Measurements from ENCODE around the gene CAMKMT.
"Not testable (repeated sequence)": the region's sequence is repeated elsewhere in the genome, so short reads cannot be mapped to it uniquely, and the experiment has no call there.

CAMKMT gene

GRCh38 chr2:44550561-44550960 is 188.8 kb downstream of the CAMKMT start:
- DNase-seq (ENCODE audit: low read depth): no peak

GRCh38 chr2:44551497-44551896 is 189.8 kb downstream of the CAMKMT start:
- DNase-seq (ENCODE audit: low read depth): no peak

GRCh38 chr2:44553456-44553855 is 191.7 kb downstream of the CAMKMT start:
- peak; percentile 75 for DNase-seq (ENCODE audit: low read depth)

GRCh38 chr2:44555700-44556099 is 194.0 kb downstream of the CAMKMT start:
- no peak for DNase-seq (ENCODE audit: low read depth)

- DNase-seq (ENCODE audit: low read depth): no peak
Measured at GRCh38 chr2:44559108-44559507, 197.4 kb downstream of the CAMKMT start.

- no peak for DNase-seq (ENCODE audit: low read depth)
Measured at GRCh38 chr2:44560352-44560751, 198.6 kb downstream of the CAMKMT start.

- no peak for DNase-seq (ENCODE audit: low read depth)
Measured at GRCh38 chr2:44560941-44561340, 199.2 kb downstream of the CAMKMT start.

- no peak for DNase-seq (ENCODE audit: low read depth)
Measured at GRCh38 chr2:44562737-44563136, 201.0 kb downstream of the CAMKMT start.

- no peak for DNase-seq (ENCODE audit: low read depth)
Measured at GRCh38 chr2:44564752-44565151, 203.0 kb downstream of the CAMKMT start.

- no peak for DNase-seq (ENCODE audit: low read depth)
Measured at GRCh38 chr2:44566059-44566458, 204.3 kb downstream of the CAMKMT start.

- no peak for DNase-seq (ENCODE audit: low read depth)
Measured at GRCh38 chr2:44569491-44569890, 207.7 kb downstream of the CAMKMT start.

GRCh38 chr2:44570271-44570670 is 208.5 kb downstream of the CAMKMT start:
- DNase-seq (ENCODE audit: low read depth): no peak

- no peak for DNase-seq (ENCODE audit: low read depth)
Measured at GRCh38 chr2:44570777-44571176, 209.0 kb downstream of the CAMKMT start.

GRCh38 chr2:44572196-44572900 is 210.6 kb downstream of the CAMKMT start:
- DNase-seq (ENCODE audit: low read depth): no peak

- DNase-seq (ENCODE audit: low read depth): no peak
Measured at GRCh38 chr2:44573996-44574395, 212.2 kb downstream of the CAMKMT start.

- DNase-seq (ENCODE audit: low read depth): no peak
Measured at GRCh38 chr2:44578471-44579093, 216.8 kb downstream of the CAMKMT start.

- DNase-seq (ENCODE audit: low read depth): no peak
Measured at GRCh38 chr2:44579115-44579836, 217.5 kb downstream of the CAMKMT start.

- no peak for DNase-seq (ENCODE audit: low read depth)
Measured at GRCh38 chr2:44579837-44580230, 218.1 kb downstream of the CAMKMT start.

- no peak for DNase-seq (ENCODE audit: low read depth)
Measured at GRCh38 chr2:44580875-44581515, 219.2 kb downstream of the CAMKMT start.

- no peak for DNase-seq (ENCODE audit: low read depth)
Measured at GRCh38 chr2:44582363-44583008, 220.7 kb downstream of the CAMKMT start.

- DNase-seq (ENCODE audit: low read depth): not testable (repeated sequence)
Measured at GRCh38 chr2:44595615-44596014, 233.9 kb downstream of the CAMKMT start.
